ENCODE data around the gene SCFD2.

Gene SCFD2

GRCh38 chr4:53018471-53018870 is 347.4 kb downstream of the SCFD2 start:
- no peaks in the 10 kb centered on the region for H3K9me3 Mint-ChIP-seq
- no peak for DNase-seq
- H3K4me1 Mint-ChIP-seq (ENCODE audit: low read depth in 2 of 2), result peaks cover 3 to 4% of the 10 kb centered on the region in 2 donors
- H3K36me3 Mint-ChIP-seq (ENCODE audit: insufficient read depth), result no peaks in the 10 kb centered on the region
- H3K27me3 Mint-ChIP-seq, result no peaks in the 10 kb centered on the region
- H3K4me3 Mint-ChIP-seq, result no peak overlapping the region
- no peak for ATAC-seq (replicated peaks)
- H3K27ac Mint-ChIP-seq, result no peak overlapping the region

- H3K4me3 Mint-ChIP-seq, result no peak overlapping the region
- H3K9me3 Mint-ChIP-seq, result no peaks in the 10 kb centered on the region
- H3K36me3 Mint-ChIP-seq (ENCODE audit: insufficient read depth), result no peaks in the 10 kb centered on the region
- ATAC-seq (replicated peaks) (no peak), DNase-seq (no peak)
- no peaks in the 10 kb centered on the region for H3K27me3 Mint-ChIP-seq
- peaks cover 4 to 11% of the 10 kb centered on the region in 2 donors for H3K4me1 Mint-ChIP-seq (ENCODE audit: low read depth in 2 of 2)
- H3K27ac Mint-ChIP-seq, result no peak overlapping the region
These were observed 349.6 kb downstream of the SCFD2 start for GRCh38 chr4:53016099-53016820.

GRCh38 chr4:53015681-53016080 is 350.2 kb downstream of the SCFD2 start:
- peaks cover 4 to 11% of the 10 kb centered on the region in 2 donors for H3K4me1 Mint-ChIP-seq (ENCODE audit: low read depth in 2 of 2)
- no peak overlapping the region for H3K4me3 Mint-ChIP-seq
- no peaks in the 10 kb centered on the region for H3K9me3 Mint-ChIP-seq
- DNase-seq, result no peak
- H3K27ac Mint-ChIP-seq, result no peak overlapping the region
- no peaks in the 10 kb centered on the region for H3K36me3 Mint-ChIP-seq (ENCODE audit: insufficient read depth)
- no peak for ATAC-seq (replicated peaks)
- no peaks in the 10 kb centered on the region for H3K27me3 Mint-ChIP-seq

- ATAC-seq (replicated peaks) (no peak), DNase-seq (no peak)
- peaks cover 4 to 11% of the 10 kb centered on the region in 2 donors for H3K4me1 Mint-ChIP-seq (ENCODE audit: low read depth in 2 of 2)
- H3K27me3 Mint-ChIP-seq, result no peaks in the 10 kb centered on the region
- no peaks in the 10 kb centered on the region for H3K9me3 Mint-ChIP-seq
- no peak overlapping the region for H3K27ac Mint-ChIP-seq
- H3K4me3 Mint-ChIP-seq, result no peak overlapping the region
- no peaks in the 10 kb centered on the region for H3K36me3 Mint-ChIP-seq (ENCODE audit: insufficient read depth)
These were observed 351.0 kb downstream of the SCFD2 start for GRCh38 chr4:53014881-53015280.

GRCh38 chr4:53013873-53014775 is 351.7 kb downstream of the SCFD2 start:
- Mint-ChIP-seq H3K27me3 (no peaks in the 10 kb centered on the region), H3K9me3 (no peaks in the 10 kb centered on the region), H3K36me3 (ENCODE audit: insufficient read depth) (no peaks in the 10 kb centered on the region), H3K27ac (peak overlapping the region in 1 of 2 donors; percentile 55), H3K4me1 (ENCODE audit: low read depth in 2 of 2) (peaks cover 4 to 11% of the 10 kb centered on the region in 2 donors), H3K4me3 (no peak overlapping the region)
- DNase-seq (no peak), ATAC-seq (replicated peaks) (no peak)

- Mint-ChIP-seq H3K36me3 (ENCODE audit: insufficient read depth) (no peaks in the 10 kb centered on the region), H3K27me3 (no peaks in the 10 kb centered on the region), H3K9me3 (no peaks in the 10 kb centered on the region), H3K4me1 (ENCODE audit: low read depth in 2 of 2) (peaks cover 4 to 11% of the 10 kb centered on the region in 2 donors), H3K27ac (peak overlapping the region; percentile 55 to 77), H3K4me3 (peak overlapping the region in 1 of 2 donors; percentile 47)
- ATAC-seq (replicated peaks), result peak; percentile 58
- no peak for DNase-seq
These were observed 353.1 kb downstream of the SCFD2 start for GRCh38 chr4:53012738-53013137.

GRCh38 chr4:53011259-53011905 is 354.5 kb downstream of the SCFD2 start:
- H3K27me3 Mint-ChIP-seq, result no peaks in the 10 kb centered on the region
- no peak overlapping the region for H3K4me3 Mint-ChIP-seq
- H3K36me3 Mint-ChIP-seq (ENCODE audit: insufficient read depth), result no peaks in the 10 kb centered on the region
- ATAC-seq (replicated peaks) (no peak), DNase-seq (no peak)
- peaks cover 4 to 11% of the 10 kb centered on the region in 2 donors for H3K4me1 Mint-ChIP-seq (ENCODE audit: low read depth in 2 of 2)
- no peaks in the 10 kb centered on the region for H3K9me3 Mint-ChIP-seq
- H3K27ac Mint-ChIP-seq, result no peak overlapping the region

GRCh38 chr4:53010318-53010717 is 355.5 kb downstream of the SCFD2 start:
- no peak overlapping the region for H3K4me3 Mint-ChIP-seq
- DNase-seq, result no peak
- H3K27me3 Mint-ChIP-seq, result no peaks in the 10 kb centered on the region
- peaks cover 2% of the 10 kb centered on the region for H3K36me3 Mint-ChIP-seq (ENCODE audit: insufficient read depth)
- no peak overlapping the region for H3K27ac Mint-ChIP-seq
- ATAC-seq (replicated peaks), result no peak
- H3K4me1 Mint-ChIP-seq (ENCODE audit: low read depth in 2 of 2), result peaks cover 4 to 13% of the 10 kb centered on the region in 2 donors
- no peaks in the 10 kb centered on the region for H3K9me3 Mint-ChIP-seq

GRCh38 chr4:53009824-53010223 is 356.0 kb downstream of the SCFD2 start:
- ATAC-seq (replicated peaks), result no peak
- Mint-ChIP-seq H3K27ac (no peak overlapping the region), H3K36me3 (ENCODE audit: insufficient read depth) (peaks cover 2% of the 10 kb centered on the region), H3K4me3 (no peak overlapping the region), H3K9me3 (no peaks in the 10 kb centered on the region), H3K4me1 (ENCODE audit: low read depth in 2 of 2) (peaks cover 4 to 13% of the 10 kb centered on the region in 2 donors), H3K27me3 (no peaks in the 10 kb centered on the region)
- DNase-seq, result no peak

- no peak overlapping the region for H3K4me3 Mint-ChIP-seq
- H3K4me1 Mint-ChIP-seq (ENCODE audit: low read depth in 2 of 2), result peaks cover 0 to 2% of the 10 kb centered on the region in 2 donors
These were observed 358.8 kb downstream of the SCFD2 start for GRCh38 chr4:53007024-53007423.

GRCh38 chr4:53005808-53006207 is 360.1 kb downstream of the SCFD2 start:
- H3K36me3 Mint-ChIP-seq (ENCODE audit: insufficient read depth), result peaks cover 2% of the 10 kb centered on the region
- H3K4me1 Mint-ChIP-seq (ENCODE audit: low read depth in 2 of 2), result peaks cover 0 to 2% of the 10 kb centered on the region in 2 donors
- no peaks in the 10 kb centered on the region for H3K27me3 Mint-ChIP-seq
- no peak overlapping the region for H3K27ac Mint-ChIP-seq
- ATAC-seq (replicated peaks), result no peak
- H3K9me3 Mint-ChIP-seq, result no peaks in the 10 kb centered on the region
- H3K4me3 Mint-ChIP-seq, result no peak overlapping the region
- DNase-seq, result no peak

More at GRCh38 chr4:53007024-53007423, 358.8 kb downstream of the SCFD2 start:
- no peaks in the 10 kb centered on the region for H3K9me3 Mint-ChIP-seq
- peak overlapping the region in 1 of 2 donors; percentile 21 for H3K27ac Mint-ChIP-seq
- no peaks in the 10 kb centered on the region for H3K27me3 Mint-ChIP-seq
- no peak for DNase-seq
- ATAC-seq (replicated peaks), result no peak
- peaks cover 2% of the 10 kb centered on the region for H3K36me3 Mint-ChIP-seq (ENCODE audit: insufficient read depth)

GRCh38 chr4:53005149-53005546 is 360.7 kb downstream of the SCFD2 start:
- Mint-ChIP-seq H3K4me3 (no peak overlapping the region), H3K9me3 (no peaks in the 10 kb centered on the region), H3K4me1 (ENCODE audit: low read depth in 2 of 2) (peaks cover 0 to 2% of the 10 kb centered on the region in 2 donors), H3K36me3 (ENCODE audit: insufficient read depth) (peaks cover 2% of the 10 kb centered on the region), H3K27ac (no peak overlapping the region), H3K27me3 (no peaks in the 10 kb centered on the region)
- DNase-seq (no peak), ATAC-seq (replicated peaks) (no peak)

GRCh38 chr4:53004497-53005148 is 361.2 kb downstream of the SCFD2 start:
- DNase-seq (no peak), ATAC-seq (replicated peaks) (no peak)
- H3K27me3 Mint-ChIP-seq, result no peaks in the 10 kb centered on the region
- no peak overlapping the region for H3K27ac Mint-ChIP-seq
- peaks cover 2% of the 10 kb centered on the region for H3K36me3 Mint-ChIP-seq (ENCODE audit: insufficient read depth)
- no peak overlapping the region for H3K4me3 Mint-ChIP-seq
- H3K4me1 Mint-ChIP-seq (ENCODE audit: low read depth in 2 of 2), result peaks cover 0 to 2% of the 10 kb centered on the region in 2 donors
- H3K9me3 Mint-ChIP-seq, result no peaks in the 10 kb centered on the region

Data from effector memory CD8-positive, alpha-beta T cell (primary cell).